C4-2B (cell line): ENCODE measurements around the gene IL4I1.

Experiments used
- CTCF ChIP-seq: fragments of 450-650 bp; conservative IDR thresholded peaks from 2 replicates; pipeline ENCODE4 v1.5.1; 2017; ENCODE audit warnings: mild to moderate bottlenecking
- ZFX ChIP-seq: fragments of 450-650 bp; IDR thresholded peaks from 2 replicates; pipeline ENCODE4 v1.6.1; 2017

GRCh38 chr19:49860336-49861102, 36.2 kb downstream of the IL4I1 start:
- TF ChIP-seq CTCF (no peak), ZFX (no peak)
